HCT116 (cell line): ENCODE data around the gene BRK1. TPM values are rescaled to one million over a fixed set of nuclear protein-coding genes. Genes with fewer than 3 reads are reported as not detected.

ENCODE experiments used
- ATAC-seq: fragments of 200-7000 bp; cut with Tn5 transposase; 2 replicates; pipeline ENCODE4 v1.9.1; 2020; ENCODE audit warnings: mild to moderate bottlenecking, moderate library complexity
- BruUV-seq: library from RNA; stranded (reverse); fragments of 400-500 nt; replicated peaks from 2 replicates; lab custom pipeline; 2021; lab: Mats Ljungman, UMichigan
- CTCF ChIA-PET: fragments of 300-600 bp; sonication (Branson Sonifier 250); formaldehyde crosslinking; loops from one replicate; lab custom pipeline; 2021; ENCODE audit warnings: antibody characterized with exemption; lab: Charles Lee
- POLR2A ChIA-PET: fragments of 300-600, 350-600 bp; sonication (Branson Sonifier 250); formaldehyde crosslinking; loops from one replicate; lab custom pipeline; 2021; ENCODE audit warnings: antibody characterized with exemption; lab: Charles Lee
- RAD21 ChIA-PET, 2 experiments: fragments of 300-600 bp; sonication (Branson Sonifier 250); formaldehyde crosslinking; loops; one replicate each; lab custom pipeline; 2023; ENCODE audit warnings: low total read pairs in 2 of 2; ENCODE audit not compliant: uncharacterized antibody in 2 of 2, unreplicated experiment in 2 of 2, low non-redundant PET in 1 of 2; lab: Charles Lee
- DNase-seq: peaks from one replicate; pipeline ENCODE4 v3.0.0-alpha.2; 2010; ENCODE audit warnings: low read depth, low spot score
- H2AFZ ChIP-seq: fragments of 200-600 bp; shearing (Covaris generic), sonication (generic); 2 replicates; pipeline ENCODE4 v1.6.1; 2017; ENCODE audit warnings: low read depth, mixed run types, mixed read lengths, antibody characterized with exemption, low read length; ENCODE audit not compliant: poor library complexity, severe bottlenecking
- H3K27ac ChIP-seq: 2 replicates; pipeline ENCODE4 v1.5.1; 2012; ENCODE audit warnings: low read depth, low read length
- H3K27me3 ChIP-seq: fragments of 200-600 bp; sonication (generic); 2 replicates; pipeline ENCODE4 v1.6.1; 2016; ENCODE audit warnings: mixed run types, low read length, mixed read lengths; ENCODE audit not compliant: insufficient read depth
- H3K36me3 ChIP-seq, 2 experiments: fragments of 200-500 bp in 1 of 2; fragments of 200-600 bp in 1 of 2; sonication (Bioruptor generic) in 1 of 2; sonication (generic) in 1 of 2; 2 replicates each; pipeline versions ENCODE4 v1.5.1 to v1.6.1; 2014 to 2016; ENCODE audit warnings: low read length in 2 of 2, inconsistent platforms in 1 of 2, mixed read lengths in 1 of 2, mixed run types in 1 of 2; ENCODE audit not compliant: insufficient read depth in 2 of 2, control insufficient read depth in 1 of 2
- H3K4me1 ChIP-seq, 2 experiments: fragments of 200-600 bp in 1 of 2; sonication (generic) in 1 of 2; 2 replicates each; pipeline versions ENCODE4 v1.5.1 to v1.6.1; 2012 to 2017; ENCODE audit warnings: low read length in 2 of 2, inconsistent platforms in 1 of 2, mild to moderate bottlenecking in 1 of 2, mixed read lengths in 1 of 2, mixed run types in 1 of 2, moderate library complexity in 1 of 2; ENCODE audit not compliant: insufficient read depth in 2 of 2, control insufficient read depth in 1 of 2
- H3K4me2 ChIP-seq: fragments of 200-600 bp; sonication (generic); 2 replicates; pipeline ENCODE4 v1.6.1; 2017; ENCODE audit warnings: mixed run types, low read length, mixed read lengths
- H3K4me3 ChIP-seq, 2 experiments: fragments of 200-600 bp in 1 of 2; sonication (generic) in 1 of 2; replicated peaks in 1 of 2; 2 replicates each; pipeline ENCODE4 v1.5.1; 2011 to 2016; ENCODE audit warnings: low read length in 2 of 2, control low read depth in 1 of 2, low read depth in 1 of 2, mild to moderate bottlenecking in 1 of 2, mixed read lengths in 1 of 2, mixed run types in 1 of 2
- H3K79me2 ChIP-seq: fragments of 200-600 bp; sonication (generic); 2 replicates; pipeline ENCODE4 v1.6.1; 2017; ENCODE audit warnings: mild to moderate bottlenecking, mixed run types, low read length, moderate library complexity, mixed read lengths; ENCODE audit not compliant: insufficient read depth
- H3K9ac ChIP-seq: fragments of 200-600 bp; sonication (generic); 2 replicates; pipeline ENCODE4 v1.6.1; 2016; ENCODE audit warnings: low read length, mixed read lengths
- H3K9me2 ChIP-seq: fragments of 200-600 bp; sonication (generic), shearing (Covaris generic); 2 replicates; pipeline ENCODE4 v1.6.1; 2017; ENCODE audit warnings: mixed run types, mild to moderate bottlenecking, moderate library complexity; ENCODE audit not compliant: insufficient read depth
- H3K9me3 ChIP-seq, 2 experiments: fragments of 200-500 bp in 1 of 2; fragments of 200-600 bp in 1 of 2; sonication (Bioruptor generic) in 1 of 2; sonication (generic) in 1 of 2; 2 replicates each; pipeline ENCODE4 v1.6.1; 2014 to 2017; ENCODE audit warnings: low read length in 2 of 2, mixed read lengths in 2 of 2, inconsistent platforms in 1 of 2, low read depth in 1 of 2, mild to moderate bottlenecking in 1 of 2, mixed run types in 1 of 2, moderate library complexity in 1 of 2; ENCODE audit not compliant: control insufficient read depth in 1 of 2, insufficient read depth in 1 of 2
- H4K20me1 ChIP-seq: fragments of 200-600 bp; sonication (generic), shearing (Covaris generic); 2 replicates; pipeline ENCODE4 v1.6.1; 2017; ENCODE audit warnings: mixed run types, mild to moderate bottlenecking, moderate library complexity; ENCODE audit not compliant: insufficient read depth
- CBX3 ChIP-seq: IDR thresholded peaks from 2 replicates; pipeline ENCODE4 v1.6.1; 2012; ENCODE audit warnings: low read depth
- CEBPB ChIP-seq: IDR thresholded peaks from 2 replicates; pipeline ENCODE4 v1.6.1; 2012; ENCODE audit warnings: low read depth
- EGR1 ChIP-seq: IDR thresholded peaks from 2 replicates; pipeline ENCODE4 v1.6.1; 2012; ENCODE audit warnings: low read depth
- EZH2phosphoT487 ChIP-seq: fragments of 200-600 bp; IDR thresholded peaks from 2 replicates; pipeline ENCODE4 v1.6.1; 2018; ENCODE audit warnings: antibody characterized with exemption, borderline replicate concordance
- FOSL1 ChIP-seq: IDR thresholded peaks from 2 replicates; pipeline ENCODE4 v1.6.1; 2012; ENCODE audit warnings: low read depth
- MAX ChIP-seq: IDR thresholded peaks from 2 replicates; pipeline ENCODE4 v1.6.1; 2012
- POLR2A ChIP-seq: IDR thresholded peaks from 2 replicates; pipeline ENCODE4 v1.7.0; 2011; ENCODE audit warnings: borderline replicate concordance; ENCODE audit not compliant: insufficient read depth, insufficient read length; ENCODE audit errors: extremely low read depth
- RAD21 ChIP-seq: IDR thresholded peaks from 2 replicates; pipeline ENCODE4 v1.6.1; 2012; ENCODE audit warnings: low read depth, mild to moderate bottlenecking
- REST ChIP-seq: IDR thresholded peaks from 2 replicates; pipeline ENCODE4 v1.6.1; 2012; ENCODE audit warnings: low read depth
- SP1 ChIP-seq: IDR thresholded peaks from 2 replicates; pipeline ENCODE4 v1.6.1; 2012; ENCODE audit warnings: low read depth
- SRF ChIP-seq: IDR thresholded peaks from 2 replicates; pipeline ENCODE4 v1.6.1; 2012; ENCODE audit warnings: low read depth
- TCF7L2 ChIP-seq: IDR thresholded peaks from 2 replicates; pipeline ENCODE4 v1.7.0; 2011; ENCODE audit warnings: borderline replicate concordance, inconsistent platforms; ENCODE audit not compliant: insufficient read depth, insufficient read length; ENCODE audit errors: extremely low read depth
- YY1 ChIP-seq: IDR thresholded peaks from 2 replicates; pipeline ENCODE4 v1.6.1; 2011; ENCODE audit warnings: low read length, low read depth, moderate library complexity, mild to moderate bottlenecking; ENCODE audit not compliant: insufficient replicate concordance; ENCODE audit errors: extremely low read depth
- ZFX ChIP-seq: fragments of 450-650 bp; IDR thresholded peaks from 2 replicates; pipeline ENCODE4 v1.6.1; 2017
- intact Hi-C: fragments of 100-400 bp; cut with micrococcal nuclease; formaldehyde crosslinking; loops from 2 replicates; pipeline ENCODE4 v1.10.0; 2022
- total RNA-seq: library from RNA; stranded (reverse); gene quantifications from one replicate; pipeline ENCODE4 v1.2.1, GENCODE V29; 2021; ENCODE audit not compliant: unreplicated experiment

BRK1 gene
- total RNA-seq, 1 experiment from 2014 or later: 93.4 TPM

GRCh38 chr3:10142707-10143560, 27.5 kb downstream of the BRK1 start:
- Histone ChIP-seq H3K9me2 (no peaks in the 10 kb centered on the region), H3K4me3 (peak overlapping the region; percentile 92 to 99), H3K27me3 (no peaks in the 10 kb centered on the region), H3K4me2 (peak overlapping the region; percentile 99)
- RAD21 ChIA-PET: no interaction called here
- peak; percentile 6; the same call in 1 of the 2 replicates for ATAC-seq
- intact Hi-C loops: loop anchor here (1.0 kb wide), 1 partner anchor 82 kb away; no protein-coding TSS in a partner anchor
- BruUV-seq: no TSS peak
- TF ChIP-seq MAX: no peak
- TF ChIP-seq EGR1: no peak
- no peak for TF ChIP-seq CBX3
- TF ChIP-seq EZH2phosphoT487: no peak
- TF ChIP-seq, all 23 proteins: peak for 0
- Histone ChIP-seq H3K9ac (peak overlapping the region; percentile 92), H3K27ac (peak overlapping the region; percentile 91), H3K79me2 (peaks cover 60% of the 10 kb centered on the region), H4K20me1 (peaks cover 3% of the 10 kb centered on the region; the same call in 1 of the 2 replicates), H3K36me3 (peaks cover 0 to 14% of the 10 kb centered on the region in 2 experiments; a peak in 1 of 4 replicates), H3K4me1 (peaks cover 4 to 22% of the 10 kb centered on the region in 2 experiments; a peak in 3 of 4 replicates), H3K9me3 (no peaks in the 10 kb centered on the region), H2AFZ (no peak overlapping the region)
- POLR2A ChIA-PET: no interaction called here
- CTCF ChIA-PET: no interaction called here
- DNase-seq: no peak

GRCh38 chr3:10145685-10146084, 30.2 kb downstream of the BRK1 start:
- Histone ChIP-seq H3K4me1 (peaks cover 4 to 22% of the 10 kb centered on the region in 2 experiments; a peak in 3 of 4 replicates), H2AFZ (no peak overlapping the region), H3K9me3 (no peaks in the 10 kb centered on the region), H3K4me3 (no peak overlapping the region), H3K27ac (no peak overlapping the region), H3K9me2 (no peaks in the 10 kb centered on the region), H3K4me2 (no peak overlapping the region), H3K79me2 (peaks cover 84% of the 10 kb centered on the region), H3K9ac (no peak overlapping the region), H3K27me3 (no peaks in the 10 kb centered on the region), H4K20me1 (peaks cover 3% of the 10 kb centered on the region; the same call in 1 of the 2 replicates), H3K36me3 (peaks cover 11 to 31% of the 10 kb centered on the region in 2 experiments; a peak in 3 of 4 replicates)
- ChIA-PET POLR2A (no interaction called here), RAD21 (no interaction called here), CTCF (no interaction called here)
- no TSS peak for BruUV-seq
- no peak for ATAC-seq
- DNase-seq: no peak
- intact Hi-C loops: no loop called here
- no peak for TF ChIP-seq FOSL1
- TF ChIP-seq SRF: no peak
- no peak for TF ChIP-seq EGR1
- no peak for TF ChIP-seq CEBPB
- no peak for TF ChIP-seq RAD21
- TF ChIP-seq TCF7L2: no peak
- TF ChIP-seq ZFX: no peak
- no peak for TF ChIP-seq POLR2A
- no peak for TF ChIP-seq EZH2phosphoT487
- TF ChIP-seq SP1: no peak
- no peak for TF ChIP-seq REST
- TF ChIP-seq CBX3: no peak
- TF ChIP-seq YY1: no peak
